NCI-H748 (cell line): ENCODE results near the gene MRPL37.
A peak's percentile ranks its signal among the peaks of the same experiment; 100 is the strongest.
"Not testable (repeated sequence)": the region's sequence is repeated elsewhere in the genome, so short reads cannot be mapped to it uniquely, and the experiment has no call there.

Source experiments
- DNase-seq: peaks from one replicate; lab custom pipeline; 2025; ENCODE audit not compliant: unreplicated experiment; lab: John Stamatoyannopoulos, UW

Gene MRPL37

DNA sequence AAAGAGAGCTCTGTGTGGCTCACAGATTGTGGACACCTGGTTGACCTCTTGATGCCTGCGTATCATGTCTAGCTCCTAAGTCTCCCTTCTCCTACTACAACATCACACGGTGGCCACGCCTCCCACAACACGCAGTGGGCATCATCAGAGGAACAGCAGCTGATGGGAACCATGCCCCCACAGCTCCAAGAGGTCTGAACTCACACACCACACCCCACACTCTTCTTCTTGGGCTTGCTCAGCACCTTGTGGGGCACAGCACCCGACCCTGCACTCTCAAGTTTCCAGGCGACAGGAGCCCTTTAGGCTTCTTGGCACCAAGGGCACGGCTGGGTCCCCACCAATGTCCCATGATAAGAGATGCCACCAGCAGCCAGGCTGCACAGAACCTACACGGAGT lies 28.4 kb upstream of the MRPL37 start:
- DNase-seq, result no peak

DNA sequence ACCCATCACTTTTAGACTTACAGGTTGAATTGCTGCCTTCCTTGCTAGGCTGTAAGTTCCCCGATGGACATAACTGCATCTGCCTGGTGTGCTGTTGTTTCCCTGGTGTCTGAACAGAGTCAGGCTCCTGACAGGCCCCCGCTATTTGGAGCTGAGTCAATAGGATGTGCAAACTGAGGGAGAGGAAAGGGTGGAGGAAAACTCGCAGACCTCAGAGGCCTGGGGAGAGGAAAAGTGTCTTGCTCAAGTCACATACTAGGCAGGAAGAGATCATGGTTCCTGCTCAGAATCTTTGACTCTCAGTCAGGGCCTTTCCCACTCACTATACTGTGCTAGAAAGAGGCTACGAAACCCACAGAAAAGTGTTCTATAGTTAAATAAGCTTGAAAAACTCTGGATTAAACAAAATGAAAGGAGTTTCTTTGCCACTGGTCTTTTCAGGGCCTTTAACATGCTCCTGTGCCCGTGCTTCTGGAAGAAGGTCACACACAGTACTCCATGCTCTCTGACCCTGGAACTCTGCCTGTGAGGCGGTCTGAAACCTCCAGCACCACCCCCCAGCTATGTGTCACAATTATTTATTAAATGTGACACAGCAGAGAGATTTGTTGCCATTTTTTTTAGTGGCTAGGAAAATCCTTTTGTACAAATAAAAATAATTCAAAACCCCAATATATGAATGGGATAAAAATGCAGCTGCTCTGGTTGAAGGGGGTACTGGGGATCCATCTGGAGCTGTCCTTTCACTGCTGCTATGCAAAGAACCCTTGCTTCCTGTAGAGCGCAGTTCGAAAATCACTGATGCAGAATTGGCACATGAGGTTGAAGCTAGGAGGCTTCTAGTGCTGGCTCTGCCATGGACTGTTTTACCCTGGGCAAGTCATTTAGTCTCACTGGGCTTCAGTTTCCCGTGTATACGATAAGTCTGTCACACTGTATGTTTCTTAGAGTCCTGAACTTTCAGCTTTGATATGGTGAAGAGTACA lies 27.1 kb upstream of the MRPL37 start:
- DNase-seq, result no peak

DNA sequence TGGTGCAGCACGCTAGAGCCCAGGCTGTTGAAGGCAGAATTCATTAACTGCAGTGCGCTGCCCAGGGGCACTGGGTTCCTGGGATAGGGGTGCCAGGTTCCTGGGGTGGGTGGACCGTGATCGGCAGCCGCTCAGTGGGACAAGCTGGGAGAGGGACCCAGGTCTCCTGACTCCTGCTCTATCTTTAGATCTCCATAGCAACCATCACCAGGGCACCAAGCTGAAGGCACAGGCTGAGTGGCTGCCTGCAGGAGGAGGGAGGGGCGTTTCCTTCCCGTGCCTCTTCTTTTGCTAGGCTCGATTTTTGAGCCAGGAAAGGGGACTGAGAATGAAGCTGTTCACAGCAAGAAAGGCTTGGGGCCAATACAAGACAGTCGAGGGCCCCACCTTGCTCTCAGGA lies 26.3 kb upstream of the MRPL37 start:
- DNase-seq, result peak; percentile 38

DNA sequence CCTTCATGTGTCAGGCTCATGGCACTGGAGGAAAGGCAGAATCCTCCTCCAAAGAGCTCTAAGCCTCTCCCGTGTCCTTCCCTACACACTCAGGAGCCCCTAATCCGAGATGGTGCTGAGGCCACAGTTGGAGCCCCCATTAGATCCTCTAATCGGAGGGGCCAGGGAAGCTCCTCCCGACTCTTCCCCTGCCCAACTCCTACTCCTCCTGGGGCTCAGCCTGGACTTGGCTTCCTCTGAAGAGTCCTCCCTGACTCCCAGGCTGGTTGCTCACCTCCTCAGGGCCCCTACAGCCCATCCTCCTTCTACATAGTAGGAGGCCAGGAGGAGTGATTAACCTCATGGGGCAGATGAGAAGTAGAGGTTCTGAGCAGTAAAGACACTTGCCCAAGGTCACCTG lies 25.9 kb upstream of the MRPL37 start:
- no peak for DNase-seq

DNA sequence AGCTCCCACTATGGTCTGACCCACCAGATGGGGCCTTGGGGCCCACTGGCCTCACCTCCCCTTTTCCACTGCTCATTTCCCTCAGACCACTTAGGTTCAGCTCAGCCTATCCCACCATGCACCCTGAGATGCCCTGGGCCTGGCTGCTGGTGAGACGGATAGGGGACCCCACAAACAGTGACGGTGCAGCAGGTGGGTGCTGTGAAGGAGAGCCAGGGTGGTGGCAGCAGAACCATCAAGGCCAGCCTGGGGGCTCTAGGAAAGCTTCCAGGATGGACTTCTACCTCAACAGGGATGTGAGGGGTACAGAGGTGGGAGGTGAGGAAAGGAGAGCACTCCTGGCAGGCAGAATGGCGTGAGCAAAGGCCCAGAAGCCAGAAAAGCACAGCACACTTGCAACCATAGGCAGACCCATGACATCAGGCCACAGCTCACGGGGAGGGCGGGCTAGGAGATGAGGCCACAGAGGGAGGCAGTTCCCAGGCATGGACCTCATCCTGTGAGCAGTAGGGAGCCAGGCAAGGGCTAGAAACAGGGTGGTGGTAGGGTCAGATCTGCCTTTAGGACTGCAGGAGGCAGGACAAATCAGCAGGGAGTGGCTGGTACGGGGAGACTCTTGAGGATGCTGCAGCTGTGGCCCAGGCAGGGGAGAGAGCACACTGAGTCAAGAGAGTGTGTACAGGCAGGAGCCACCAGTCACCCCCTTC lies 23.2 kb upstream of the MRPL37 start:
- DNase-seq, result no peak

DNA sequence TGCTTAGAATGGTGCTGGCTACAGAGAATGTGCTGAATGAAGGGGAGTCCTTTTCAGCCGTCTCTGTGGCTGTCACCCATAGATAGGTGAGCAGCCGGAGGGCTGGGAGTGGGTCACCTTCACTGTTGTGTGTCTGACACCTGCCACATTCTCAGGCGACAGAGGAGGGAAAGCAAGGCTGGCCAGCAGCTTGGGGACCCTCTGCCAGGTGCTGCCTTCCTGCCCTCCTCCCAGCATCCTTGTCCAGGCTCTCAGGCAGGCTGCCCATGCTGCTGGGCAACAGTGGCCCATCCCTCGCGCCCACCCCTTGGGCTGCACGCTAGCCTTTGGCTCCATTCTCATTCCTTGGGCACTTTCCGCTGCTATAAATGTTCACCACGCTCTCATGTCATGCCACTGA lies 22.2 kb upstream of the MRPL37 start:
- DNase-seq, result no peak

DNA sequence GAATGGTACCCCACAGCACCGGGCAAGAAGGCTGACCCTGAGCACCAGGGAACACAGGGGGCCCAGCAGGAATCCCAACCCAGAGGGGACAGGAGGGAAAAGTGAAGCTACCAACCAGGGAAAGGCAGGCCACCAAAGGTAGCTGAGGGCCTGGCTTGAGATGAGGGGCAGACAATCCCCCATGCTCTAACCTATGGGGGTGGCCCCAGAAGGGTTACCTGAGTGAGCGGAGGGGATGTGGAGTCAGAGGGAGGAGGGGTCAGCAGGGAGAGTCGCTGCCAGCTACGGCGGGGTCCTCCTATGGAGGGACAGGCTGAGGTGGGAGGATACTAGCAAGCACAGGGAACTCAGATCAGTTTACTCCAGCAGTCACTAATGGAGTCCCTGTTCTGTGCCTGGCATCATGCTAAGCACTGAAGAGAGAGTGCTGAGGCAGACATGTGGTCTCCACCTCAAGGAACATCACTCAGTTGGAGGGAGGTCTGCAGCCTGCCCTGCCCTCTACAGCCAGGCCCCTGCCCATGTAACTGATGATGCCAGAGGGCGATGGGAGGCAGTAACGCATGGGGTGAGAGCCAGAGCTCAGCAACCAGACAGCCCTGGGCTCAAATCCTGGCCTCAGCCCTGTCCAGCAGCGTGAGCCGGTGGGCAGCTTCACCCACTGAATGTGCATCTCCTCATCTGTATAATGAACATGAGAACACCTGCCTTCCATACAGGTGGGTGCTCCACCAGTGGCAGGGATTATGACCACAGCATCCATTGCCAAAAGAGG lies 21.5 kb upstream of the MRPL37 start:
- DNase-seq, result no peak

DNA sequence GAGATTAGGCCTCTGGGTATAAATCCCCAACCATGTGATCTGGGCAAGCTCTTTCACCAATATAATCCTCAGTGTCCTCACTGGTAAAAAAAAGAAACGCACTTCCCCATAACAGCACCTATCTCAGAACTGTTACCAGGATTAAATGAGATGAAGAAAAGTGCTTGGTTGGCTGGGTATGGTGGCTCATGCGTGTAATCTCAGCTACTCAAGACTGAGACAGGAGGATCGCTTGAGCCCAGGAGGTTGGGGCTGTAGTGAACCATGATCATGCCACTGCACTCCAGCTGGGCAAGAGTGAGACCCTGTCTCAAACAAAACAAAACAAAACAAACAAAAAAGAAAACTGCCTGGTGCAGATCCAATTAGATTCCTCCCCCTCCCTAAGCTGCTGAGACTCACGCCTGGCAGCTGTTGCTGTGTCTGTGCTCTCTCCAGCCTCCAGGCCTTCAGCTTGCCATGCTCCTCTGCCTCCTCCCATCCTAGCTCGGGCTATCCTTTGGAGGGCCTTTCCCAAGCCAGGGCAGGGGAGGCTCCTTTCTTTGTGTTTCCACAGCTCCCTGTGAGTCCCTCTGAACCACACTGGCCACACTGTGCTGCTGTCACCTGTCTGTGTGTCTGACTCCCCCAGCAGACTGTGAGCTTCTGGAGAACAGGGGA lies 19.1 kb upstream of the MRPL37 start:
- peak; percentile 20 for DNase-seq

DNA sequence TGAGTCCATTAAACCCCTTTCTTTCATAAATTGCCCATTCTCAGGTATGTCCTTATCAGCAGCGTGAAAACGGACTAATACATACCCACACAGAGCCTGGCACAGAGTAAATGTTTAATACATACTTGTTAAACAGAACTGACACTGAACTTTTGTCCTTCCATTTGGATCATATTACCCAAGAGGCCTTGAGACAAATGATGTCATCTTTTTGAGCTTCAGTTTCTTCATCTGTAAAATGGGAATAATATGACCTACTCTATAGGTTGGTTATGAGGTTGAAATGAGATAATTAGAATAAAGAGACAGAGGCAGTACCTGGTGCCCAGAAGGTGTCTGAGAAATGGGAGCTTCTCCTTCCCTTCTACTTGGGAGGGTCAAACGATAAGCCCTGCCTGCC lies 13.9 kb upstream of the MRPL37 start:
- DNase-seq, result no peak

DNA sequence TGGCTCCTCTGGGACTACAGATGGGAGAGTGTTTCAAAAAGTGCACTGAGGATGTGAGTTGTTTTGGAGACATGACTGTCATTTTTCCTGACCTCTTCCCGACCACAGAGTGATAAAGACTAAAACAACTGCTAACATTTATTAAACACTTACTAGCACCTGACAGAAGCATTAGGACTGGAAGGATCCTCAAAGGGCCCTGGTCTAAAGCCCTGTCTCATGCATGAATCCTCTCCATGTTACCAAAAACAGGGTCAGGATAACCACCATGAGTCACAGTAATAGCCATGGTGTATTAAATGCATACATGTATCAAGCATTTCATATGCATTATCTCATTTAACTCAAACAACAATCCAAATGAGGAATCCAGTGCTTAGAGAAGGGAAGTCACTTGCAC lies 11.7 kb upstream of the MRPL37 start:
- no peak for DNase-seq

DNA sequence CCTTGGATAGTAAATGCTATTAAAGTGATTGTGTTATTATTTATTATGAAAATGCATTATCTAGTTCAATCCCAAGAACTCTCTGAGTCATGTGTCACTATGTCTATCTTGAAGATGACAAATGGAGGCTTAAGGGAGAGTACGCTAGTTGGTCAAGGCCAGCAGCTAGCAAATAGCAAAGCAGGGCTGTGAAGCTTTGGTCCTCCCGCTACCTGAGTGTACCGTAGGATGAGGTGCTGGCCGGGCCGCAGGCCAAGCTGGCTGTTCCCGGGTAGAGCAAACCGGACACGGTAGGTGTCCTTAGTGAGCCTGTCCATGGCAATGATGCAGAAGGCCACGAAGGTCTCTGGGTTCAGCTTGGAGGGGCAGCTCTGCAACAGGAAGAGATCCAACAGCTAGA lies 9.4 kb upstream of the MRPL37 start:
- no peak for DNase-seq

DNA sequence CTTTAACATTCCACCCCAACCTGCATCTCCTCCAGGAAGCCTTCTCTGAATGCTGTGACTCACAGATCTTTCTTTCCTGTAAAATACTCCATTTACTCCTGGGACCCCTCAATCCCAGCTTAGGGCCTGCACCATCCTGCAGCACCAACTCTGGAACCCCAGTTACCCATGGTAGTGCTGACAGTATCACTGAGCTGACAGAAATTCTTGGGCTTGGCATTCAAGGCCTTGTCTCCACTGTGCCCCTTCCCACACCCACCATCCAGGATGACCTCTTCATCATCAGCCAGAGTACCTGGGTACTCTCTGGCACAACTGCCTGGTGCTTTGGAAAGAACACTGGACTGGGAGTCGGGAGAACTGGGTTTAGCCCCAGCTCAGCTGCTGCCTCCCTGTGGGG lies 8.4 kb upstream of the MRPL37 start:
- DNase-seq, result no peak

DNA sequence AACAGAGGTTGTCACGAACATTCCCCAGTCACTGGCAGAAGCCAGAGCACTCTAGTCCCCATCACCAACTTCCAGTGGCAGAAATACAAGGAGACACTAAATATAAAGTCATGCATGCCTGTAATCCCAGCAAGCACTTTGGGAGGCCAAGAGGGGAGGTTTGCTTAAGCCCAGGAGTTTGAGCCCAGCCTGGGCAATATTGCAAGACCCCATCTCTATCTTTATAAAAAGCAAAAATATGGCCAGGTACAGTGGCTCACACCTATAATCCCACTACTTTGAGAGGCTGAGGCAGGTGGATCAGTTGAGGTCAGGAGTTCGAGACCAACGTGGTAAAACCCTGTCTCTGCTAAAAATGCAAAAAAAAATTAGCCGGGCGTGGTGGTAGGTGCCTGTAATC lies 6.5 kb upstream of the MRPL37 start:
- no peak for DNase-seq

DNA sequence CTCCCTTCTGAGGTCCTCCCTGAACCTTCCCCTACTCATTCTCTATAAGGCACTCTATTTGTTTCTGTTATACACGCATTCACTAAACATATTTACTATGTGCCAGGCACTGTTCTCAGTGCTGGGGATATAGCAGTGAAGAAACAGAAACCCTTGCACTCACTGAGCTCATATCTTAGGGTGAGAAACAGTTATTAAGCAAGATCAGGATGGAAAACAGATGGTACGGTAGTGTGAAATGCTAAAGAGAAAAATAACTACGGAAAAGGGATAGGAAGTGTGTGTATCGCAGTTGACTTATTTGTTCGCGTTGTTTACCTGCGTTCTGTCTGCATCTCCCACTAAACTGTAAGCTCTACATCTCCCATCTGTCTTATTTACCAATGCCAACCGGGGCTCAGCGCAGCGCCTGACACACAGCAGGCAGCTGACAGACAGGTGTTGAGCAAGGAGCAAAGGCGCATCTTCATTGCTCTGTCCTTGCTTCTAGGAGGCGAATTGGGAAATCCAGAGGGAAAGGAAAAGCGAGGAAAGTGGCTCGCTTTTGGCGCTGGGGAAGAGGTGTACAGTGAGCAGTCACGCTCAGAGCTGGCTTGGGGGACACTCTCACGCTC lies 709 bp upstream of the MRPL37 start:
- DNase-seq, result peak; percentile 69

DNA sequence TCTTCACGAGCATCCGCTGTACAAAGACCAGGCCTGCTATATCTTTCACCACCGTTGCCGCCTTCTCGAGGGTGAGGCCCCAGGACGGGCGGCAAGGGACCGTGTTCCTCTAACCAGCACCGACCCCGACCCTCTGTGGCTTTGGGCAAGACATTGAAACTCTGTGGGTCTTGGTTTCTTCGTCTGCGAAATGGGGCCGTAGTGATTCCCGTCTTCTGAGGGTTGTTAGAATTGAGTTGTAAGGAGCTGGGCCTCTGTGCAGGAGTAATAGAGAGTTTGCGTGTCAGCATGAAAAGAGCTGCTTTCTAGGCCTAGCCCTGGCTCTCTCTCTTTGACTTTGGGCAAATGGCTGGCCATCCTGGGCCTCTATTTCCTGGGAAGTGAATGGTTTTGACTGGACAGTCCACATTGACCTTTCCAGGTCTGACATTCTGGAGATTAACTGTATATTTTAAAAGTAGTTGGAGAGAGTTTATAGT lies 591 bp downstream of the MRPL37 start:
- no peak for DNase-seq

DNA sequence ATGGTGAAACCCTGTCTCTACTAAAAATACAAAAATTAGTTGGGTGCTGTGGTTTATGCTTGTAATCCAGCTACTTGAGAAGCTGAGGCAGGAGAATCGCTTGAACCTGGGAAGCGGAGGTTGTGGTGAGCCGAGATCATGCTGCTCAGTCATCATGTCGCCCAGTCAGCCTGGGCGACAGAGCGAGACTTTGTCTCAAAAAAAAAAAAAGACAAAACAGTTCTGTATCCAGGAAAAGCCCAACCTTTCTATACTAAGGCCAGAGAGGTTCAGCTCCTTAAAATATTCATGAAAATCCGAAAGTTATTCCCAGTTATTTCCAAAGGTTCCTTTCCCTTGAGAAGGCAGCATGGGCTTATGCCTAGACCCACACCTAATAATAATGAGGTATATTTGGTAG lies 4.2 kb downstream of the MRPL37 start:
- no peak for DNase-seq

DNA sequence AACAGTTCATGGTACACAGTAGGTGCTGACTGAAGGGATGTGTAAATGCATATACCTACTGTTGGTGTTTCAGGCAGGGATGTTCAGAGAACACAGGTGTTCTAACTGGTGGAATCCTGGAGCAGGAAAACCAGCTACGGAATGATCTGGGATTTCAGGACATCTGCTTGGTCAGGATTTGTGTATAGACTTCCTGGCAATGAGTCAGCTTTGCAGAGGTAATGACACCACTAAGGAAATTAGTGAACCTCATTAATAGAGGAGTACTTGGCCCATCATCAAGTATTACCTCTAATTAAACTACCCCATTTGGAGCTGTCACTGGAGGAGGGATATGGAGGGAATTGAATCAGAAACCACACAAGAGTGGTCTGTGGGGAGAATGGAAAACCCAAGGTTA lies 7.3 kb downstream of the MRPL37 start:
- no peak for DNase-seq

DNA sequence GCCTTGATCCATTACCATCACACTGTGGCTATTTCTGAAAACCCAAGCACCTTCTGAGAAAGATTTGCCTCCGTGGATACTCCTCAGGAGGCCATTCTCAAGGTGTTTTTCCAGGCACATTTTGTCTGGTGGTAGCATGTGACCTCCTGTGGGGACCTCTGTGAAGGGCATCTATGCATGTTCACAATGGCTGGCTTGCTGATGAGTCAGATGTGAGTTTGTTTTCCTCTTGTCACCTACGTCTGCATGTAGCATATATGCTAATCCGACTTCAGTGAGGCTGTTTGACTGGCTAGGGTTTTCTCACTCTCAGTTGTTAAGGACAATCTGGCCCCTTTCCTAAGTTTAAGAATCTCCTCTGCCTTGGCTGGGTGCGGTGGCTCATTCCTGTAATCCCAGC lies 7.9 kb downstream of the MRPL37 start:
- DNase-seq, result not testable (repeated sequence)

DNA sequence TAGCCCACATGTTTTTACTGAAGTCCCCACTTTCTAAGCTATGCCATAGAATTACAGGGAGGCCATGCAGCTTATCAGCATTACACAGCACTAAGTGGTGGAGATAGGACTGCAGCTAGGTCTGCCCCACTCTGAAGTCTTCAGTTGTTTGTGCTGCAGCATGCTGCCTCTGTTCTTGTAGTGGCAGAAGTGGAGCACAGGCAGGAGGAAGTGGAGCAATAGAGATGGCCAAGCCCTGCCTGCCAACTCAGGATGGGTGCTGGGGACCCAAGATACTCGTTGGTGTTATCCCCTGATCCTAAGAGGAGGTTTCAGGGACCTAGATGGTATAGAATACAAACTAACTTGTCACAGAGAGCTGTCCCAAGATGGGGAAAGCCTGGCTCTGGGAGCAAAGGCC lies 12.9 kb downstream of the MRPL37 start:
- no peak for DNase-seq

DNA sequence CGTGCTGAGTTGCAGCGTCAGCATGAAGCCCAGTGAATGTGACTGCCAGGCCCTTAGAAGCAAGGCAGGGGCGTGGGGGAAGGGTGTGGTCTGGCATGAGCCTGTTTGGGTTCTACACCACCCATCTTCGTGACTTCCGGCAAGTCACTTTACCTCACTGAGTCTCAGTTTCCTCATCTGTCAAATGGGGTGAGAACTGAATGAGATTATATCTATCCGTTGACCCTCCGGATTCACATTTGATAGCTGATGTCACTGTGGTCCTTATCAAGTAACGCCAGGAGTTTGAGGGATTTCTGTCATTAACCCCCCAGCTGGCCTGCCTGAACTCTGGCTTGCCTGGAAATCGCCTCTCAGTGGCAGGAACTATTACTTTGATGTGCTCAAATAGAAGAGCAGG lies 15.6 kb downstream of the MRPL37 start:
- DNase-seq, result no peak
